Colonic mucosa (tissue), 4 donors: Measurements from ENCODE around the gene PATL2. TPM values are rescaled to one million over a fixed set of nuclear protein-coding genes. Genes with fewer than 3 reads are reported as not detected.

Experiments
- DNase-seq: peaks from one replicate; pipeline ENCODE4 v3.0.0-alpha.2; 2020
- H3K27ac ChIP-seq: fragments of 200-600 bp; one replicate; pipeline ENCODE4 v1.8.0; 2021
- H3K27me3 ChIP-seq: fragments of 200-600 bp; one replicate; pipeline ENCODE4 v1.8.0; 2021
- H3K36me3 ChIP-seq: fragments of 200-600 bp; one replicate; pipeline ENCODE4 v1.8.0; 2021
- H3K4me1 ChIP-seq: fragments of 200-600 bp; one replicate; pipeline ENCODE4 v1.8.0; 2021; ENCODE audit warnings: mild to moderate bottlenecking
- H3K4me3 ChIP-seq: fragments of 200-600 bp; one replicate; pipeline ENCODE4 v1.8.0; 2021
- H3K9ac ChIP-seq, 2 donors: one replicate each; pipeline ENCODE4 v1.7.0; 2013; ENCODE audit warnings: control low read depth in 2 of 2, low read depth in 2 of 2, low read length in 2 of 2
- H3K9me3 ChIP-seq: fragments of 200-600 bp; one replicate; pipeline ENCODE4 v1.8.0; 2021
- CTCF ChIP-seq: fragments of 200-600 bp; IDR thresholded peaks from one replicate; pipeline ENCODE4 v1.8.0; 2022; ENCODE audit warnings: antibody characterized with exemption, mild to moderate bottlenecking
- intact Hi-C: fragments of 100-400 bp; cut with DNase I; formaldehyde crosslinking; loops from one replicate; pipeline ENCODE4 v1.14.1; 2022
- total RNA-seq, 2 donors: library from RNA; stranded (reverse); fragmentation: NEBNext Ultra II Directional in 1 of 2; extraction: Animal tissue kit (Norgen Biotek cat#: 25700) in 1 of 2; gene quantifications; one replicate each; pipeline ENCODE4 v1.2.1, GENCODE V29; 2021
- donor health status: healthy.
- donor health status: DM: no; HTN: no; CAD: no.
- donor health status: DM: no; HTN: no; CAD: no.

The PATL2 gene
- total RNA-seq, 2 donors from 2014 or later: 1.2 to 2.6 TPM

GRCh38 chr15:44654858-44655257 lies 56.3 kb downstream of the PATL2 start:
- no peak overlapping the region for H3K27ac ChIP-seq
- no peak overlapping the region for H3K9ac ChIP-seq
- no peaks in the 10 kb centered on the region for H3K27me3 ChIP-seq
- no peak for TF ChIP-seq CTCF
- peaks cover 12% of the 10 kb centered on the region for H3K36me3 ChIP-seq
- DNase-seq: no peak
- no peak overlapping the region for H3K4me3 ChIP-seq
- no peaks in the 10 kb centered on the region for H3K4me1 ChIP-seq
- no peaks in the 10 kb centered on the region for H3K9me3 ChIP-seq
- intact Hi-C loops: loop anchor here (10.0 kb wide), 1 partner anchor 60 kb away; no protein-coding TSS in a partner anchor

- intact Hi-C loops: no loop called here
- Histone ChIP-seq H3K9me3 (no peaks in the 10 kb centered on the region), H3K27me3 (no peaks in the 10 kb centered on the region), H3K4me3 (no peak overlapping the region), H3K36me3 (peaks cover 16% of the 10 kb centered on the region), H3K4me1 (no peaks in the 10 kb centered on the region), H3K27ac (no peak overlapping the region), H3K9ac (no peak overlapping the region)
- DNase-seq: no peak
- TF ChIP-seq CTCF: no peak
Observed at GRCh38 chr15:44647637-44648036, 63.5 kb downstream of the PATL2 start.

- Histone ChIP-seq H3K9me3 (no peaks in the 10 kb centered on the region), H3K27ac (no peak overlapping the region), H3K36me3 (peaks cover 16% of the 10 kb centered on the region), H3K9ac (no peak overlapping the region), H3K4me1 (no peaks in the 10 kb centered on the region), H3K27me3 (no peaks in the 10 kb centered on the region), H3K4me3 (no peak overlapping the region)
- no peak for TF ChIP-seq CTCF
- intact Hi-C loops: no loop called here
- DNase-seq: no peak
Observed at GRCh38 chr15:44647036-44647435, 64.1 kb downstream of the PATL2 start.

- no peaks in the 10 kb centered on the region for H3K27me3 ChIP-seq
- intact Hi-C loops: no loop called here
- no peaks in the 10 kb centered on the region for H3K9me3 ChIP-seq
- H3K4me1 ChIP-seq: no peaks in the 10 kb centered on the region
- no peak for TF ChIP-seq CTCF
- no peak for DNase-seq
- H3K36me3 ChIP-seq: peaks cover 10% of the 10 kb centered on the region
- H3K9ac ChIP-seq: no peak overlapping the region
- H3K4me3 ChIP-seq: no peak overlapping the region
- H3K27ac ChIP-seq: no peak overlapping the region
Observed at GRCh38 chr15:44646460-44646859, 64.7 kb downstream of the PATL2 start.

GRCh38 chr15:44641651-44642050 lies 69.5 kb downstream of the PATL2 start:
- Histone ChIP-seq H3K4me1 (no peaks in the 10 kb centered on the region), H3K4me3 (no peak overlapping the region), H3K9me3 (no peaks in the 10 kb centered on the region), H3K9ac (no peak overlapping the region), H3K36me3 (peaks cover 4% of the 10 kb centered on the region), H3K27me3 (no peaks in the 10 kb centered on the region), H3K27ac (no peak overlapping the region)
- intact Hi-C loops: no loop called here
- no peak for TF ChIP-seq CTCF
- DNase-seq: no peak

GRCh38 chr15:44636976-44637375 lies 74.1 kb downstream of the PATL2 start:
- no peak for DNase-seq
- Histone ChIP-seq H3K9ac (no peak overlapping the region), H3K4me3 (no peak overlapping the region), H3K36me3 (peaks cover 15% of the 10 kb centered on the region), H3K4me1 (no peaks in the 10 kb centered on the region), H3K27me3 (no peaks in the 10 kb centered on the region), H3K27ac (no peak overlapping the region), H3K9me3 (no peaks in the 10 kb centered on the region)
- intact Hi-C loops: no loop called here
- no peak for TF ChIP-seq CTCF
